ENCODE data around the gene KCNK15. TPM values are rescaled to one million over a fixed set of nuclear protein-coding genes. Genes with fewer than 3 reads are reported as not detected.

KCNK15 gene
- total and polyA plus RNA-seq, 9 donors: 0.93 to 21.6 (median 4.4) TPM

GRCh38 chr20:44773070-44773829 lies 27.6 kb downstream of the KCNK15 start:
- intact Hi-C loops (cut with DNase I): no loop called here
- 46 to 63% (median 55%) methylated on average over 10 of the region's 10 CpGs for WGBS, 3 donors
- H3K27ac ChIP-seq: no peak overlapping the region
- no peak overlapping the region for H3K4me3 ChIP-seq
- H3K36me3 ChIP-seq: no peaks in the 10 kb centered on the region
- no peak for DNase-seq
- H3K4me1 ChIP-seq (ENCODE audit: insufficient read depth): no peaks in the 10 kb centered on the region
- no peak for TF ChIP-seq POLR2A (IDR thresholded peaks at IDR 0.05)
- TF ChIP-seq, protein P1, sequence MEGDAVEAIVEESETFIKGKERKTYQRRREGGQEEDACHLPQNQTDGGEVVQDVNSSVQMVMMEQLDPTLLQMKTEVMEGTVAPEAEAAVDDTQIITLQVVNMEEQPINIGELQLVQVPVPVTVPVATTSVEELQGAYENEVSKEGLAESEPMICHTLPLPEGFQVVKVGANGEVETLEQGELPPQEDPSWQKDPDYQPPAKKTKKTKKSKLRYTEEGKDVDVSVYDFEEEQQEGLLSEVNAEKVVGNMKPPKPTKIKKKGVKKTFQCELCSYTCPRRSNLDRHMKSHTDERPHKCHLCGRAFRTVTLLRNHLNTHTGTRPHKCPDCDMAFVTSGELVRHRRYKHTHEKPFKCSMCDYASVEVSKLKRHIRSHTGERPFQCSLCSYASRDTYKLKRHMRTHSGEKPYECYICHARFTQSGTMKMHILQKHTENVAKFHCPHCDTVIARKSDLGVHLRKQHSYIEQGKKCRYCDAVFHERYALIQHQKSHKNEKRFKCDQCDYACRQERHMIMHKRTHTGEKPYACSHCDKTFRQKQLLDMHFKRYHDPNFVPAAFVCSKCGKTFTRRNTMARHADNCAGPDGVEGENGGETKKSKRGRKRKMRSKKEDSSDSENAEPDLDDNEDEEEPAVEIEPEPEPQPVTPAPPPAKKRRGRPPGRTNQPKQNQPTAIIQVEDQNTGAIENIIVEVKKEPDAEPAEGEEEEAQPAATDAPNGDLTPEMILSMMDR (IDR thresholded peaks at IDR 0.05): no peak
- TF ChIP-seq EP300 (IDR thresholded peaks at IDR 0.05): no peak
- no peaks in the 10 kb centered on the region for H3K9me3 ChIP-seq
- no peaks in the 10 kb centered on the region for H3K27me3 ChIP-seq

GRCh38 chr20:44776980-44777379 lies 31.3 kb downstream of the KCNK15 start:
- Histone ChIP-seq H3K4me1 (ENCODE audit: insufficient read depth) (no peaks in the 10 kb centered on the region), H3K4me3 (no peak overlapping the region), H3K9me3 (no peaks in the 10 kb centered on the region), H3K36me3 (no peaks in the 10 kb centered on the region), H3K27me3 (no peaks in the 10 kb centered on the region), H3K27ac (no peak overlapping the region)
- intact Hi-C loops (cut with DNase I): no loop called here
- WGBS, 3 donors: 10 to 15% (median 11%) methylated on average over 7 of the region's 7 CpGs
- DNase-seq: no peak
- TF ChIP-seq, protein P1 (IDR thresholded peaks at IDR 0.05): no peak
- no peak for TF ChIP-seq EP300 (IDR thresholded peaks at IDR 0.05)
- no peak for TF ChIP-seq POLR2A (IDR thresholded peaks at IDR 0.05)

- Histone ChIP-seq H3K4me3 (no peak overlapping the region), H3K9me3 (no peaks in the 10 kb centered on the region), H3K4me1 (ENCODE audit: insufficient read depth) (no peaks in the 10 kb centered on the region), H3K27ac (no peak overlapping the region), H3K27me3 (no peaks in the 10 kb centered on the region), H3K36me3 (no peaks in the 10 kb centered on the region)
- intact Hi-C loops (cut with DNase I): no loop called here
- TF ChIP-seq EP300 (IDR thresholded peaks at IDR 0.05) (no peak), POLR2A (IDR thresholded peaks at IDR 0.05) (no peak)
- TF ChIP-seq, protein P1 (IDR thresholded peaks at IDR 0.05): no peak
- WGBS, 3 donors: 21 to 23% (median 21%) methylated on average over 5 of the region's 5 CpGs
- peak in 4 of 5 donors; percentile 39 to 69 (median 51) for DNase-seq
Observed at GRCh38 chr20:44780226-44780625, 34.6 kb downstream of the KCNK15 start.

DNA sequence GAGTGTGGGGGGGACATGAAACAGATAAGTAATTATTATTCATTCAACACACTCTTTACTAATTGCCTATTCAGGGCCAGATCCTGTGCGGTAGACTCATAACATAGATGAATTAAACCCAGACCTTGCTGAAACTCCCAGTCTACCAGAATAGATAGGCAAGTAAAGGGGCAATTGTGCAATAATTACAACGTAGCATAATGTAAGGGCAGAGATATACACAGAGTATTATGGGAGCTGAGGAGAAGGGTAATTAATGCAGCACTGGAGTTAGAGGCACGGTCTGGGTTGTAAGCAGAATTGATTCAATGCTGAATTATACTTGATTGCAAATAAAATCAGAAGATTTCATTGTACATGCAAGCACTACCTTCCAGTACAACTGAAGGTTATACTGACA lies 35.5 kb downstream of the KCNK15 start:
- DNase-seq: no peak
- Histone ChIP-seq H3K4me3 (no peak overlapping the region), H3K4me1 (ENCODE audit: insufficient read depth) (no peaks in the 10 kb centered on the region), H3K36me3 (no peaks in the 10 kb centered on the region), H3K27me3 (no peaks in the 10 kb centered on the region), H3K9me3 (no peaks in the 10 kb centered on the region), H3K27ac (no peak overlapping the region)
- no peak for TF ChIP-seq POLR2A (IDR thresholded peaks at IDR 0.05)
- TF ChIP-seq, protein P1 (IDR thresholded peaks at IDR 0.05): no peak
- TF ChIP-seq EP300 (IDR thresholded peaks at IDR 0.05): no peak
- intact Hi-C loops (cut with DNase I): no loop called here
- 76 to 88% (median 82%) methylated on average over 3 of the region's 3 CpGs for WGBS, 3 donors
